NCI-H524 treated with DMSO at 0.1 percent for 48 hours (cell line): Measurements from ENCODE around the gene DHX58.

Experiments
- DNase-seq: peaks from one replicate; lab custom pipeline; 2025; lab: John Stamatoyannopoulos, UW

The DHX58 gene

GRCh38 chr17:42087042-42087701, 25.3 kb downstream of the DHX58 start:
- no peak for DNase-seq

- no peak for DNase-seq
Measured at GRCh38 chr17:42081516-42082129, 30.9 kb downstream of the DHX58 start.

GRCh38 chr17:42079541-42079940, 33.0 kb downstream of the DHX58 start:
- DNase-seq, result no peak

DNA sequence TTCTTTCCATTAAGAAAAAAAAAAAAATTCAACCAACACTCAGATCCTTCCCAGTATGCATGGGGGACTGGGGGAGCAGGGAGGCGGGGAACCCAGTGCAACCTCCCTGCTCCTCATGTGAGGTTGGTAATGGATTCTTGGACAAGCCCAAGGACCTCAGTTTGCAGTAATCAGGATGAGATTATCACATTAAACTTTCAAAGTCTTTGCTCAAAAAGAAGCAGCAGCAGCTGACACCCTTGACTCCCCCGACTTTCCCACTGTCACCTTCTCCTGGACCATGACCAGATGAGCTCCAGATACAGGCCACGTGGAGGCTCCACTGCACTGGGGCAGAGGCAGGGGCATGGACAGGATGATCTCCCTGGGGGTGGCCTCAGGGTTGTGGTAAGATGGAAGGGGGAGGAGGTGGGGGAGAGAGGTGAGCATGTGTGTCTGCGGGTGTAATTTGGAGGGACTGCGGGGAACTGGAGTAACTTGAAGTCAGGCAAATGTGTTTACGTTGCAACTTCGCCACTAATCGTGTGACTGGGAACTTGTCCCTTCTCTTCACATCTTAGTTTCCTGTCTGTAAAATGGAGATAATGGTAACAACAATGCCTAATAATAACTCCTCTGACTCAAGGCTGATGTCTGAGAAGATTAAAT, 34.0 kb downstream of the DHX58 start:
- DNase-seq, result no peak

- no peak for DNase-seq
Measured at GRCh38 chr17:42077755-42078154, 34.8 kb downstream of the DHX58 start.

- DNase-seq, result no peak
Measured at GRCh38 chr17:42076797-42077559, 35.5 kb downstream of the DHX58 start.

DNA sequence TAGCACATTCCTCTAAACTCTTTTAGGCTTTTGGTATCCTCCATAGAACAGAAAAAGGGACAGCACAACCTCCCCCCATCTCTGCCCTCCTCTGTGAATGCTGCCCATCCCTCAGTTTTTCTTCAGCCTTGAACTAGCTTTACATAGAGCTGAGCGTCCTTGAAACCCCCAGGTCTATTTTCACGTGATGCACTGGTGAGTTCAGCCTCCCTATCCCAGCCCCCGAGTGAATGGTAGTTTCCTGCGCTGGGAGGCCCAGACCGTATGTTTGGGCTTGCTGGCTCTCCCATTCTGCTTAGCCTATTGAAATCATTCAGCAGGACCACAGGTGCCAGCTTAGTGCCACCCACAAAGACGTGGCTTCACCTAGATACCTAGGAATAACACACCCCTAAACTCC, 36.7 kb downstream of the DHX58 start:
- DNase-seq, result no peak

DNA sequence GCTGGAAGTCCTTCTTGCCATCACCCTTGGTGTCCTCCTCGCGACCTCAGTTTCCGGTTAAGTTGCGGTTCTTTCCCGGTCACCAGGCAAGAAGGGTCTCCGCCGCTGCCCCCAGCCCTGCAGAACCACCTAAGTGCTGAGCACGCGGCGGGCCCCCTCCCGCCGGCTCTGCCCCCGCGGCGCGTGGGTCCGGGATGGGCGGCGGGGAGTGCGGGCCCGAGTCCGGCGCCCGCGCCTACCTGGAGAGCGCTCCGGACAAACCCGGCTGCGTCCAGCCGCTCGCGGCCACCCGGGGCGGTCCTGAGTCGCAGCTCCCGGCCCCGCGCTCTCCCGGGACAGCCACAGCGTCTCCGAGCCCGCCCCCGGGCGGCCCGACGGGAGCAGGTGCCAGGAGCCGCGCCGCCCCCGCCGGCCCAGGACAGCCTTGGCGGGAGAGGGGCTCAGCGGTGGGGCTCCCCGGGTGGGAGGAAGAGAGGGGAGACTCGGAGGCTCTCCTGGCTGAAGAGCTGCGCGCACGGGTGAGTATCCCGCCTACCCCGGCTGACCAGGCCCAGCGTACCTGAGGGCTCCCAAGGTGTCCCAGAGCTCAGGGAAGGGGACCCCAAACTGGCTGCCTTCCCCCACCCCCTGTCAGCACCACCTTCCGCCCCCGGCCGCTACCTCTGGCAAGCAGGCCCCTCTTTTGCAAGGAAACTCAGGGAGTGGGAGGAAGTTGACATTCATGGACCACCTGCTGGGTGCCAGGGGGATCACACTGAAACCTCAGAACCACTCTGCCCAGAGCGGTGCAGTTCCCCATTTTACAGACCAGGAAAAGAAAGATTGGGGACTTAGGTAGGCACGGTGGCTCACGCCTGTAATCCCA, 40.0 kb downstream of the DHX58 start:
- no peak for DNase-seq

DNA sequence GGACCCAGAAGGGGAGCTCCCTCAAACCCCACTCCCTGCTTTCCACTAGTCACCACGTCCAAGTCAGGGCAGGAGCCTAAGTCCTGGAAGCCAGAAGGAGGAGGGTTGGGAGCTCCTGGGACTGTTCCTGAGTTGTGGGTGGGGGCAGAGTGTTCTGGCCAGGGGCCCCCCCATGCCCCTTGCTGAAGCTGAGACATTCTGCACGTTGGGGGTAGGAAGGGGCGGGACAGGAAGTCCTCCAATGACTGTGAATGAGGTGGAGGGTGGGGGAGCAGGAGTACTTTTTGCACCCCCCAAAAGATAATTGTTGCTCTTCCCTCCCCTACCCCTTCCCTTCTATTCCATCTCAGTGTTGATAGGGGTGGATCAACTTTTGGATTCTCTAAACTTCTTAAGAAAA, 40.7 kb downstream of the DHX58 start:
- no peak for DNase-seq

DNA sequence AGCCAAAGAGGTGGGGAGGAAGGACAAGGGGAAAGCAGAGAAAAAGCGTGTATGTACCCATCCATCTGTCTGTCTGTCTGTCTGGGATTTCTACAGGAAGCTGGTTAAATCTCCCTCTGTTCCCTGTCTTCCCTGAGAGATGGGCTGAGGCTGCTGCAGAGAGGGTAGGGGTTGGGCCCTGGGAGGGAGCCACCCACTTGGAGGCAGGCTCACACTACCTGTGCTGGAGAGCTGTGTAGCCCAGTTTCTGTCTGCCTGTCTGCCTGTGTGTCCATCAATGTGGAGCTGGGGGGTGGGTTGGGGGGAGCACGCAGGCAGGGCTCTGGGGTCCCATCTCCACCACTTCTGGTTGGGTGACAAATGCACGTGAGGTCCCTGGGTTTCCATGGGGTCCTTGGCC, 43.5 kb downstream of the DHX58 start:
- DNase-seq, result no peak

- peak; percentile 12 for DNase-seq
Measured at GRCh38 chr17:42067371-42068091, 45.0 kb downstream of the DHX58 start.

- no peak for DNase-seq
Measured at GRCh38 chr17:42065201-42065600, 47.3 kb downstream of the DHX58 start.

DNA sequence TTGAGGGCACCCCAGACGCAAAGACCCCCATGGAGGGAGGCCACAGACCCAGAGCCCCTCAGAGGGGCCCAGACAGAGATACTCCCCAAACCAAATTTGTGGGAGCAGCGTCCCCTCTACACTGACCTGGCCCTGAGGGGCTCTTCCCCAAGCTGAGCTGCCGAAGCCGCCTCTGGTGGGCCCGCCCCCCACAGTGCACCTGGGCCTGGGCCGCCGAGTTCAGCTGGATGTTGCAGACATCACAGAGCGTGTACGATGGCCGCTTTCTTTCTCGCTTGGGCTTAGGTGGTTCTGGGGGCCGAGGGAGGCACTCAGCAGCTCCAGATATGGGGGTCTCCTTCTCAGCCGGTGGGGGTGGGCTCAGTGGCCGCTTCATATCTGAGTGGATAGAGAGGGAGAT, 49.8 kb downstream of the DHX58 start:
- DNase-seq, result no peak

- DNase-seq, result no peak
Measured at GRCh38 chr17:42061646-42062487, 50.6 kb downstream of the DHX58 start.

DNA sequence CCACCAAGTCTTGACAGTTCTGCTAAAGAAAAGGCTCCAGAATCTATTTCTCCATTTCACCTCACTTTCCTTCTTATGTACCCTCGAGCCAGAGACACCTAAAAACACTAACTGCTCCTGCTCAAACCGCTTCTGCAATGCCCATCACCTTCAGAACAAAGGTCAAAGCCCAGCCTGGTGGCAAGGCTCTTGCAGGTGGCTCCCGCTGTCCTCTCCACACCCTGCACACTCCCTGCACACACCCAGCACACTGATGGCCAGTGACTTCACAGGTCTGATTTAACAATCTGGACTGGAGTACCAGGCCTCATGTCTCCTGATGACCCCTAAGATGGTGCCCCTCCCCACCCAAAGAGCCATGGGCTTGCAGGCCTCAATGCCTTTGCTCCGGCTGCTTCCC, 52.3 kb downstream of the DHX58 start:
- no peak for DNase-seq

GRCh38 chr17:42059815-42060214, 52.7 kb downstream of the DHX58 start:
- DNase-seq, result no peak

DNA sequence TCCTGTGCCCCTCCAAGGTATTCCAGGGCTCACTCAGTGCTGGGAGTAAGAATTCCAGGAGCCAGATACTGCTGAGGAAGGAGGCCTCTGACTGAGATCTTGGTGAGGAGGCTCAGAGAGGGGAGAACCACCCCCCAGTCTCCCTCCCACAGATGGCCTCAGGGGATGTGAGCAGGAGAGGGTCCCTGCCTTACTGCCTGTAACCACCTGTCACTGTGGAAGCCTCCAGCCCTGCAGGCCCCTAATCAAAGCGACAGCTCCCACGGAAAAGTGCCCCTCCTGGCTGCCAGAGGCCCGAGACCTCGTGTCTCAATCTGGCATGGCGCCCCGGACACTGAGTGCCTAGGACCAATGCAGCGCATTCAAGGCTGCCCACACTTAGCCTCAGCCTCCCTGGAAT, 54.5 kb downstream of the DHX58 start:
- no peak for DNase-seq

- no peak for DNase-seq
Measured at GRCh38 chr17:42056635-42057034, 55.9 kb downstream of the DHX58 start.

DNA sequence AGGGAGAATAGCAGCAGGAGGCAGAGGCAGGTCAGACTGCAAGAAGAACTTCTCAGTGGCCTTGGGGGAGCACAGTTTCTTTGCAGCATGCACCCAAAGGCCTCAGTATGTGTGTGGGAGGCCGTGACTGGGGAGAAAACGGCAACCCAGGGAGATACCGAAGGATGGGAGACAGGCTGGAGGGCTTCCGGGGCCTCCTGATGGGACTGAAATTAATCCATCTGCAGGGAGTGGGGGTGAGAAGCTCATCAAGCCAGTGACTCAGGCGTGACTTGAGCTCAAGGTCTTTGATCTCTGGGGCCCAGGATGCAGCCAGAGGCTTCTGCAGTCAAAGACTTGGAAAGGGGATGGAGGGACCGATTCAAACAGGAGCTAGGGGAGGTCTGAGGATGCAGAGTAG, 57.0 kb downstream of the DHX58 start:
- DNase-seq, result no peak

DNA sequence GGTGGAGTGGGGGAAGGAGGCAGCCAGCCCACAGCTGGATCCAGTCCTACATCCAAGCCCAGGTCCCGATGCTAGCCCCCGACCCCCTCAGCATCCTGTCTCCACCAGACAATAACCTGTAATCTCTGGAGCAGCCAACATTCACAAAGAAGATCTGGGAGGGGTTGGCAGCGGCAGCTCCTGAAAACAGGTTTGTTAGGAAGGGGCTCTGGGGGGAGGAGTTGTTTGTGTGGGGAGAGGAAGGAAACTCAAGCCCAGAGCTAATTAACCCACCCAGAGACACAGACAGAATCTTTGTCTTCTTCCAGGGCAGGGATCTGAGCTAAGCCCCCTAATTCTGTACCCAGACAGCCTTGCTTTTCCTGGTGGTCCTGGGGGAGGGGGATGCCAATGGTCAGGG, 57.5 kb downstream of the DHX58 start:
- no peak for DNase-seq
